NB4 (cell line): Measurements from ENCODE around the gene CSF2.

ENCODE experiments used
- DNase-seq: peaks from one replicate; pipeline ENCODE4 v3.0.0; 2010; ENCODE audit warnings: low read depth
- H3K4me3 ChIP-seq: one replicate; pipeline ENCODE4 v1.5.1; 2011; ENCODE audit warnings: mild to moderate bottlenecking, low read depth, low read length, moderate library complexity
- CTCF ChIP-seq: IDR thresholded peaks from one replicate; pipeline ENCODE4 v1.5.1; 2012; ENCODE audit warnings: low read depth, low read length
- MAX ChIP-seq: IDR thresholded peaks from 2 replicates; pipeline ENCODE4 v1.6.1; 2011; ENCODE audit warnings: low read depth, low read length
- MYC ChIP-seq: IDR thresholded peaks from 2 replicates; pipeline ENCODE4 v1.6.1; 2011; ENCODE audit warnings: low read depth, low read length
- POLR2A ChIP-seq: IDR thresholded peaks from 2 replicates; pipeline ENCODE4 v1.6.1; 2011; ENCODE audit warnings: mild to moderate bottlenecking; ENCODE audit not compliant: insufficient read length; ENCODE audit errors: extremely low read depth

The CSF2 gene

GRCh38 chr5:132050661-132051552 lies 22.7 kb upstream of the CSF2 start:
- no peak overlapping the region for H3K4me3 ChIP-seq
- no peak for DNase-seq

GRCh38 chr5:132052520-132052919 lies 21.1 kb upstream of the CSF2 start:
- DNase-seq = no peak
- no peak for TF ChIP-seq POLR2A
- no peak for TF ChIP-seq MAX
- TF ChIP-seq CTCF = no peak
- TF ChIP-seq MYC = no peak
- no peak overlapping the region for H3K4me3 ChIP-seq

More at GRCh38 chr5:132050661-132051552, 22.7 kb upstream of the CSF2 start:
- TF ChIP-seq MYC (no peak), MAX (no peak), POLR2A (no peak), CTCF (no peak)

- no peak for DNase-seq
- TF ChIP-seq MAX (no peak), MYC (no peak), POLR2A (no peak)
Observed at GRCh38 chr5:132053483-132053882, 20.1 kb upstream of the CSF2 start.

GRCh38 chr5:132054031-132054696 lies 19.4 kb upstream of the CSF2 start:
- TF ChIP-seq POLR2A (no peak), MYC (no peak), CTCF (no peak), MAX (no peak)
- no peak overlapping the region for H3K4me3 ChIP-seq
- DNase-seq = no peak

More at GRCh38 chr5:132053483-132053882, 20.1 kb upstream of the CSF2 start:
- H3K4me3 ChIP-seq = no peak overlapping the region

- no peak for DNase-seq
- TF ChIP-seq CTCF = no peak
- no peak for TF ChIP-seq POLR2A
- TF ChIP-seq MYC = no peak
- no peak for TF ChIP-seq MAX
- no peak overlapping the region for H3K4me3 ChIP-seq
Observed at GRCh38 chr5:132054697-132055440, 18.7 kb upstream of the CSF2 start.

- no peak overlapping the region for H3K4me3 ChIP-seq
- DNase-seq = no peak
- TF ChIP-seq POLR2A = no peak
- TF ChIP-seq CTCF = no peak
- no peak for TF ChIP-seq MAX
- no peak for TF ChIP-seq MYC
Observed at GRCh38 chr5:132055441-132055807, 18.2 kb upstream of the CSF2 start.
